ENCODE results near the gene SLC18A2.

SLC18A2 gene

DNA sequence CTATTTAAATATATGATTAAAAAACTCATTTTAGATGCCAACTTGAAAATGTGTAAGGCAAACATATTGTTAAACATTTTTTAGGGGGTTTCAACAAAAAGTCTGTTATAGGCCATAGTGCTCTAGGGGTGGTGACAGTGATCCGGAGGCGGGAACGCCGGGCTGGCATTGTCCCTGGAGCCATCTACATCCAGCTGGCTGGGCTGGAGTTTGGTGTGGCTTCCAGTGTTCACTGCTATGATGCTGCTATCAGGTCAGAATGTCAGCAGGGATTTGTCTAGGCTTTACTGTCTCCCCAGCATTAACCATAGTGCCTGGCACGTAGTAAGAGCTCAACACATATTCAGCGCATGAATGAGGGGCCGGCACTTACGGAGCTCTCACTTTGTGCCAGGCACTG lies 1.9 kb upstream of the SLC18A2 start:
- Histone ChIP-seq H3K9me3 (ENCODE audit: control insufficient read depth, insufficient read depth, low read length) (no peaks in the 10 kb centered on the region), H3K4me1 (ENCODE audit: control insufficient read depth, insufficient read depth, low read length) (no peaks in the 10 kb centered on the region), H3K27ac (ENCODE audit: low read depth, low read length) (no peak overlapping the region), H3K9ac (ENCODE audit: low read depth, low read length) (no peak overlapping the region), H3K4me3 (ENCODE audit: low read depth, low read length) (no peak overlapping the region), H3K27me3 (ENCODE audit: control insufficient read depth, insufficient read depth, low read length) (peaks cover 43% of the 10 kb centered on the region), H3K36me3 (ENCODE audit: control insufficient read depth, insufficient read depth, low read length) (no peaks in the 10 kb centered on the region)

GRCh38 chr10:117239721-117240620 lies 943 bp upstream of the SLC18A2 start:
- Histone ChIP-seq H3K4me3 (ENCODE audit: low read depth, low read length) (peak overlapping the region; percentile 84), H3K27me3 (ENCODE audit: control insufficient read depth, insufficient read depth, low read length) (peaks cover 44% of the 10 kb centered on the region), H3K9me3 (ENCODE audit: control insufficient read depth, insufficient read depth, low read length) (no peaks in the 10 kb centered on the region), H3K36me3 (ENCODE audit: control insufficient read depth, insufficient read depth, low read length) (no peaks in the 10 kb centered on the region), H3K27ac (ENCODE audit: low read depth, low read length) (no peak overlapping the region), H3K4me1 (ENCODE audit: control insufficient read depth, insufficient read depth, low read length) (no peaks in the 10 kb centered on the region), H3K9ac (ENCODE audit: low read depth, low read length) (no peak overlapping the region)

GRCh38 chr10:117241541-117242462 lies 888 bp downstream of the SLC18A2 start:
- no peaks in the 10 kb centered on the region for H3K4me1 ChIP-seq (ENCODE audit: control insufficient read depth, insufficient read depth, low read length)
- no peaks in the 10 kb centered on the region for H3K9me3 ChIP-seq (ENCODE audit: control insufficient read depth, insufficient read depth, low read length)
- H3K27me3 ChIP-seq (ENCODE audit: control insufficient read depth, insufficient read depth, low read length): peaks cover 44% of the 10 kb centered on the region
- H3K27ac ChIP-seq (ENCODE audit: low read depth, low read length): no peak overlapping the region
- H3K9ac ChIP-seq (ENCODE audit: low read depth, low read length): no peak overlapping the region
- H3K4me3 ChIP-seq (ENCODE audit: low read depth, low read length): peak overlapping the region; percentile 84
- no peaks in the 10 kb centered on the region for H3K36me3 ChIP-seq (ENCODE audit: control insufficient read depth, insufficient read depth, low read length)

DNA sequence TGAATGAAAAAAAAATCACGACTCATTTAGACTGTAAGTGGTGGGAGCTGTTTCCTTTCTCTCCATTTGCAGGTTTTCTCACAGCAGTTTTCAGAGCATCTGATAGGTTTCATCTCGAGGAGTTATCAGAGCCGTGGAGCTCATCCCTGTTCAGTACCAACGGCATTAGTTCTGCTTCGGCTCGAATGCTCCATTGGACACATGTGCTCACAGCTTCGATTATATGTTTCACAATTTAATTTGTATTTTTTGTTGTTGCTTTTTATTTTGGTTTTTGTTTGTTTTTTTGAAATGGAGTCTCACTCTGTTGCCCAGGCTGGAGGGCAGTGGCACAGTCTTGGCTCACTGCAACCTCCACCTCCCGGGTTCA lies 1.5 kb downstream of the SLC18A2 start:
- no peak overlapping the region for H3K4me3 ChIP-seq (ENCODE audit: low read depth, low read length)
- peaks cover 44% of the 10 kb centered on the region for H3K27me3 ChIP-seq (ENCODE audit: control insufficient read depth, insufficient read depth, low read length)
- no peaks in the 10 kb centered on the region for H3K36me3 ChIP-seq (ENCODE audit: control insufficient read depth, insufficient read depth, low read length)
- H3K9ac ChIP-seq (ENCODE audit: low read depth, low read length): no peak overlapping the region
- no peaks in the 10 kb centered on the region for H3K9me3 ChIP-seq (ENCODE audit: control insufficient read depth, insufficient read depth, low read length)
- H3K4me1 ChIP-seq (ENCODE audit: control insufficient read depth, insufficient read depth, low read length): no peaks in the 10 kb centered on the region
- no peak overlapping the region for H3K27ac ChIP-seq (ENCODE audit: low read depth, low read length)

GRCh38 chr10:117246997-117247671 lies 6.2 kb downstream of the SLC18A2 start:
- H3K27ac ChIP-seq (ENCODE audit: low read depth, low read length): no peak overlapping the region
- peaks cover 23% of the 10 kb centered on the region for H3K27me3 ChIP-seq (ENCODE audit: control insufficient read depth, insufficient read depth, low read length)
- H3K36me3 ChIP-seq (ENCODE audit: control insufficient read depth, insufficient read depth, low read length): no peaks in the 10 kb centered on the region

GRCh38 chr10:117248750-117249465 lies 8.0 kb downstream of the SLC18A2 start:
- Histone ChIP-seq H3K36me3 (ENCODE audit: control insufficient read depth, insufficient read depth, low read length) (no peaks in the 10 kb centered on the region), H3K27me3 (ENCODE audit: control insufficient read depth, insufficient read depth, low read length) (peaks cover 6% of the 10 kb centered on the region; the same call in 1 of the 2 replicates), H3K4me1 (ENCODE audit: control insufficient read depth, insufficient read depth, low read length) (peaks cover 7% of the 10 kb centered on the region; the same call in 1 of the 2 replicates), H3K4me3 (ENCODE audit: low read depth, low read length) (no peak overlapping the region), H3K27ac (ENCODE audit: low read depth, low read length) (no peak overlapping the region), H3K9ac (ENCODE audit: low read depth, low read length) (no peak overlapping the region), H3K9me3 (ENCODE audit: control insufficient read depth, insufficient read depth, low read length) (no peaks in the 10 kb centered on the region)

More at GRCh38 chr10:117246997-117247671, 6.2 kb downstream of the SLC18A2 start:
- H3K4me1 ChIP-seq (ENCODE audit: control insufficient read depth, insufficient read depth, low read length): peaks cover 7% of the 10 kb centered on the region; the same call in 1 of the 2 replicates
- H3K9me3 ChIP-seq (ENCODE audit: control insufficient read depth, insufficient read depth, low read length): no peaks in the 10 kb centered on the region
- H3K4me3 ChIP-seq (ENCODE audit: low read depth, low read length): no peak overlapping the region
- no peak overlapping the region for H3K9ac ChIP-seq (ENCODE audit: low read depth, low read length)

DNA sequence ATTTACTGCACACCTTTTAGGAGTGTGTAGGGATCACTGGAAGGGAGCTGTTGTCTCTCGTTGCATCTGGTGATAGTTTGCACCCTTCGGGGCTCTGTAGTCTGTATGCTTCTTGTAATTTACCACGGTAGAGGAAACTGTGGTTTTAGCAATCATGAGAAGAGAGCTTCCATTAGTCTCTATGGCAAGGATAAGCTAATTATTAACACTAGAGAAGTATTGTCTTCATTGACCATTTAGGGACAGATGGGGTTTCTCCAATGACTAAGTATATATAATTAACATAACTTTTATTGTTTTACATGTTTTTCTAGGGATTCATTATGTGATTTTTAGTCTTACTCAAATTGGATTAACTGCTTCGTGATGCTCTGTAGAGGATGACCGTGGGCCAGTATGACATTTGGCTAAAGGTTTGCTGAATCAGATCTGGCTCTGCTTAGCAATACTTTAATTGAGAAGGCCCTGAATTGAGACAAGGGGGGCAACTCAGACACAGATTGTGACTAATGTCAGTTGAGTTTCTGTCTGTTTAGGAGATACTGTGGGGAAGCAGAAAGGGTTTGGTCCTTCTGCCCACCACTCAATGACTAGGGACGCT lies 8.7 kb downstream of the SLC18A2 start:
- no peak overlapping the region for H3K9ac ChIP-seq (ENCODE audit: low read depth, low read length)
- peaks cover 7% of the 10 kb centered on the region; the same call in 1 of the 2 replicates for H3K4me1 ChIP-seq (ENCODE audit: control insufficient read depth, insufficient read depth, low read length)
- no peak overlapping the region for H3K27ac ChIP-seq (ENCODE audit: low read depth, low read length)
- no peaks in the 10 kb centered on the region for H3K9me3 ChIP-seq (ENCODE audit: control insufficient read depth, insufficient read depth, low read length)
- no peaks in the 10 kb centered on the region for H3K36me3 ChIP-seq (ENCODE audit: control insufficient read depth, insufficient read depth, low read length)
- no peak overlapping the region for H3K4me3 ChIP-seq (ENCODE audit: low read depth, low read length)
- 0 out of 2 replicates have a peak, but pooled peaks cover 3% of the 10 kb centered on the region for H3K27me3 ChIP-seq (ENCODE audit: control insufficient read depth, insufficient read depth, low read length)

DNA sequence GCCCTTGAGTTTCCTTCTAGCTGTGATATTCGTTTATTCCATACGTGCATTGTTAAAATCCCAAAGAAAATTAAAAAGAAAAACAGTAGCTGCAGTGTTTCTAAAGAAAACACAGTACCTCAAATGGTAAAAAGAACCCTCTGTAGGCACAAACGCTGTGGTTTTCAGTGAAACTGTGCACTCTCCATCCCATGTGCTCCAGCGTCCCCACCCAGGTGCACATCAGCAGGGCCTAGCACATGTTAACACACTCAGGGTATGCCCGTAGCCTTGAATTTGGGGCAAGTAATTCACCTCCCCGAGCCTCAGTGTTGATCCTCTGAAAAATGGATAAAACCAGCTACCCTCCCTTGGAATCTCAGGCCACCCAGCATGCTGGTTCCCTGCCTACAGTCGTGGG lies 9.5 kb downstream of the SLC18A2 start:
- Histone ChIP-seq H3K27ac (ENCODE audit: low read depth, low read length) (no peak overlapping the region), H3K9ac (ENCODE audit: low read depth, low read length) (no peak overlapping the region), H3K27me3 (ENCODE audit: control insufficient read depth, insufficient read depth, low read length) (0 out of 2 replicates have a peak, but pooled peaks cover 3% of the 10 kb centered on the region), H3K36me3 (ENCODE audit: control insufficient read depth, insufficient read depth, low read length) (no peaks in the 10 kb centered on the region), H3K4me3 (ENCODE audit: low read depth, low read length) (no peak overlapping the region), H3K9me3 (ENCODE audit: control insufficient read depth, insufficient read depth, low read length) (no peaks in the 10 kb centered on the region), H3K4me1 (ENCODE audit: control insufficient read depth, insufficient read depth, low read length) (peaks cover 7% of the 10 kb centered on the region; the same call in 1 of the 2 replicates)

DNA sequence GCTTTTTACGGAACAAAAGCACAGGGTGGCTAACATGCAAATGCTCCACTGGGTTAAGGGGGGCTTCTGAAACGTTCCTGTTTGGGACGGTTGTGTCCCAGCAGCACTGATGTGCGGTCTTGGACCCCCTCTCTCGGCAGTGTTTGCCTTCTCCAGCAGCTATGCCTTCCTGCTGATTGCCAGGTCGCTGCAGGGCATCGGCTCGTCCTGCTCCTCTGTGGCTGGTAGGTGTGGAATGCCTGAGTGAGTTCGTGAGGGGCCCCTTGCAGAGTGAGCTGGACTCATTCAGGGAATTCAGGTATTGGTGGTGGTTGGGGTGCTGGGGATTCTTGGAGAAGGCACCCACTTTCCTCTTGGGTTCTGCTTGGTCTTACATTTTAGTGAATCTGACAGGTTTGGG lies 13.0 kb downstream of the SLC18A2 start:
- peaks cover 7% of the 10 kb centered on the region; the same call in 1 of the 2 replicates for H3K4me1 ChIP-seq (ENCODE audit: control insufficient read depth, insufficient read depth, low read length)
- 0 out of 2 replicates have a peak, but pooled peaks cover 2% of the 10 kb centered on the region for H3K27me3 ChIP-seq (ENCODE audit: control insufficient read depth, insufficient read depth, low read length)
- H3K4me3 ChIP-seq (ENCODE audit: low read depth, low read length): no peak overlapping the region
- H3K36me3 ChIP-seq (ENCODE audit: control insufficient read depth, insufficient read depth, low read length): no peaks in the 10 kb centered on the region
- H3K9ac ChIP-seq (ENCODE audit: low read depth, low read length): no peak overlapping the region
- H3K27ac ChIP-seq (ENCODE audit: low read depth, low read length): no peak overlapping the region
- H3K9me3 ChIP-seq (ENCODE audit: control insufficient read depth, insufficient read depth, low read length): no peaks in the 10 kb centered on the region

DNA sequence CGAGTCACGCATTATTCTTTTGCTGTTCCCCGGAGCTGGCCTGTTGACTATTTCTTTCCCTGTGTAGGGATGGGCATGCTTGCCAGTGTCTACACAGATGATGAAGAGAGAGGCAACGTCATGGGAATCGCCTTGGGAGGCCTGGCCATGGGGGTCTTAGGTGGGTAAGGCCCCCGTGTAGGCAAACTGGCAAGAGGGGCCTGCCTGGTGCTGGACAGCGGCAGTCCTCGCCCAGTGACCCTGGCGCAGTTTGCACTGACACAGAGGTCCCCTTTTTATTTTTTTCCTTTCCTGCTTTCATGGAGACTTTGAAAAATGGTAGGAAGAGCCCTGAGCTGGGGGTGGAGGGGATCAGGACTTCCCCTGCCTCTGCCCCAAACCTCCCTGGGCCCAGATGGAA lies 13.4 kb downstream of the SLC18A2 start:
- no peaks in the 10 kb centered on the region for H3K36me3 ChIP-seq (ENCODE audit: control insufficient read depth, insufficient read depth, low read length)
- no peaks in the 10 kb centered on the region for H3K27me3 ChIP-seq (ENCODE audit: control insufficient read depth, insufficient read depth, low read length)
- no peak overlapping the region for H3K27ac ChIP-seq (ENCODE audit: low read depth, low read length)
- no peaks in the 10 kb centered on the region for H3K9me3 ChIP-seq (ENCODE audit: control insufficient read depth, insufficient read depth, low read length)
- no peak overlapping the region for H3K4me3 ChIP-seq (ENCODE audit: low read depth, low read length)
- H3K9ac ChIP-seq (ENCODE audit: low read depth, low read length): no peak overlapping the region
- H3K4me1 ChIP-seq (ENCODE audit: control insufficient read depth, insufficient read depth, low read length): peaks cover 7% of the 10 kb centered on the region; the same call in 1 of the 2 replicates

All from HUES48 (cell line).